NCI-H146 (cell line): ENCODE results near the gene PLSCR4.
"Not testable (repeated sequence)": the region's sequence is repeated elsewhere in the genome, so short reads cannot be mapped to it uniquely, and the experiment has no call there.

Source experiments
- DNase-seq: peaks from one replicate; lab custom pipeline; 2025; lab: John Stamatoyannopoulos, UW

Gene PLSCR4

GRCh38 chr3:146250449-146251382 lies at the start of gene PLSCR4:
Gene PLSCR4 (minus strand): TSS chr3:146251105. CDS start chr3:146222071, 29,034 bp downstream.
- DNase-seq = peak; percentile 60

- not testable (repeated sequence) for DNase-seq
Measured at GRCh38 chr3:146293401-146293800, 42.5 kb upstream of the PLSCR4 start.

- DNase-seq = no peak
Measured at GRCh38 chr3:146283781-146284445, 33.0 kb upstream of the PLSCR4 start.

GRCh38 chr3:146280864-146281263 lies 30.0 kb upstream of the PLSCR4 start:
- no peak for DNase-seq

- DNase-seq = no peak
Measured at GRCh38 chr3:146279951-146280350, 29.0 kb upstream of the PLSCR4 start.

- DNase-seq = no peak
Measured at GRCh38 chr3:146279013-146279412, 28.1 kb upstream of the PLSCR4 start.

- no peak for DNase-seq
Measured at GRCh38 chr3:146277953-146278631, 27.2 kb upstream of the PLSCR4 start.

- no peak for DNase-seq
Measured at GRCh38 chr3:146275476-146275875, 24.6 kb upstream of the PLSCR4 start.

- no peak for DNase-seq
Measured at GRCh38 chr3:146274833-146275232, 23.9 kb upstream of the PLSCR4 start.

- no peak for DNase-seq
Measured at GRCh38 chr3:146273721-146274407, 23.0 kb upstream of the PLSCR4 start.

- no peak for DNase-seq
Measured at GRCh38 chr3:146271180-146271579, 20.3 kb upstream of the PLSCR4 start.

- DNase-seq = no peak
Measured at GRCh38 chr3:146269271-146269670, 18.4 kb upstream of the PLSCR4 start.

GRCh38 chr3:146268535-146269219 lies 17.8 kb upstream of the PLSCR4 start:
- no peak for DNase-seq

GRCh38 chr3:146265720-146266119 lies 14.8 kb upstream of the PLSCR4 start:
- no peak for DNase-seq

GRCh38 chr3:146262371-146263110 lies 11.6 kb upstream of the PLSCR4 start:
- DNase-seq = no peak

- no peak for DNase-seq
Measured at GRCh38 chr3:146259880-146260589, 9.1 kb upstream of the PLSCR4 start.

GRCh38 chr3:146256851-146257486 lies 6.1 kb upstream of the PLSCR4 start:
- DNase-seq = no peak

GRCh38 chr3:146252445-146252844 lies 1.5 kb upstream of the PLSCR4 start:
- DNase-seq = not testable (repeated sequence)

GRCh38 chr3:146249921-146250320 lies 984 bp downstream of the PLSCR4 start:
- no peak for DNase-seq
